Cardiac fibroblast (primary cell): ENCODE measurements around the gene JRKL.

Experiments
- DNase-seq, 2 donors: peaks; one replicate each; pipeline versions ENCODE4 v3.0.0 to v3.0.0-alpha.2; 2010; ENCODE audit warnings: low read depth in 2 of 2
- H3K4me3 ChIP-seq, 2 donors: replicated peaks in 1 of 2; 1 replicate in 1 of 2; 2 replicates in 1 of 2; pipeline ENCODE4 v1.5.1; 2011; ENCODE audit warnings: low read depth in 2 of 2, low read length in 2 of 2, mild to moderate bottlenecking in 2 of 2, moderate library complexity in 1 of 2
- CTCF ChIP-seq: IDR thresholded peaks from one replicate; pipeline ENCODE4 v1.5.1; 2011; ENCODE audit warnings: low read depth, mild to moderate bottlenecking, low read length, inconsistent platforms

The JRKL gene

GRCh38 chr11:96373826-96374225 is 16.0 kb upstream of the JRKL start:
- H3K4me3 ChIP-seq, result no peak overlapping the region
- no peak for DNase-seq
- no peak for TF ChIP-seq CTCF

- no peak for TF ChIP-seq CTCF
- no peak overlapping the region for H3K4me3 ChIP-seq
- no peak for DNase-seq
Observed at GRCh38 chr11:96376796-96377195, 13.0 kb upstream of the JRKL start.

GRCh38 chr11:96384156-96384555 is 5.7 kb upstream of the JRKL start:
- no peak for DNase-seq
- TF ChIP-seq CTCF, result no peak

GRCh38 chr11:96385187-96385586 is 4.6 kb upstream of the JRKL start:
- no peak for TF ChIP-seq CTCF
- no peak for DNase-seq
- H3K4me3 ChIP-seq, result no peak overlapping the region

More at GRCh38 chr11:96384156-96384555, 5.7 kb upstream of the JRKL start:
- no peak overlapping the region for H3K4me3 ChIP-seq

GRCh38 chr11:96388891-96389719 is 708 bp upstream of the JRKL start:
- H3K4me3 ChIP-seq, result peak overlapping the region; percentile 91 to 92
- DNase-seq, result no peak
- TF ChIP-seq CTCF, result no peak

- peak; percentile 55 to 77 for DNase-seq
- no peak for TF ChIP-seq CTCF
- H3K4me3 ChIP-seq, result peak overlapping the region; percentile 91 to 92
Observed at GRCh38 chr11:96390488-96390792, 627 bp downstream of the JRKL start.
